ENCODE measurements around the gene ZFYVE21. TPM values are rescaled to one million over a fixed set of nuclear protein-coding genes. Genes with fewer than 3 reads are reported as not detected.

The ZFYVE21 gene
- total RNA-seq, 1 experiment from 2014 or later, result 93.3 TPM

GRCh38 chr14:103733651-103734050 is 18.0 kb downstream of the ZFYVE21 start:
- Histone ChIP-seq H3K27ac (no peak overlapping the region), H3K9me3 (ENCODE audit: insufficient read depth, low read depth) (no peaks in the 10 kb centered on the region), H3F3A (ENCODE audit: insufficient read depth, low read depth) (peaks cover 23% of the 10 kb centered on the region; the same call in 1 of the 2 replicates), H3K9me2 (ENCODE audit: insufficient read depth) (no peaks in the 10 kb centered on the region), H3K36me3 (ENCODE audit: low read depth) (peaks cover 14% of the 10 kb centered on the region; the same call in 1 of the 2 replicates), H4K20me1 (ENCODE audit: insufficient read depth) (peaks cover 15% of the 10 kb centered on the region; the same call in 1 of the 2 replicates), H3K4me3 (no peak overlapping the region), H3K4me2 (no peak overlapping the region), H3K27me3 (ENCODE audit: insufficient read depth, low read depth) (no peaks in the 10 kb centered on the region), H3K4me1 (replicated peaks; ENCODE audit: insufficient read depth) (peaks cover 15% of the 10 kb centered on the region), H3K79me2 (ENCODE audit: low read depth) (no peaks in the 10 kb centered on the region), H2AFZ (no peak overlapping the region)
- ChIA-PET CTCF (interaction anchor here (0.6 kb wide), 2 partner anchors 43 to 212 kb away, joined by 3 to 6 read pairs; no protein-coding TSS in a partner anchor), POLR2A (ENCODE audit: unreplicated experiment) (no interaction called here)
- no peak for TF ChIP-seq EZH2 (IDR thresholded peaks at IDR 0.05; ENCODE audit: low read depth)
- no peak for TF ChIP-seq CTCF (conservative IDR thresholded peaks at IDR 0.05)
- peak in 1 of 2 experiments; percentile 69 for DNase-seq
- intact Hi-C loops (cut with micrococcal nuclease; ENCODE audit: unreplicated experiment), result no loop called here
- BruUV-seq (replicated peaks), result no TSS peak

GRCh38 chr14:103734081-103734888 is 18.7 kb downstream of the ZFYVE21 start:
- Histone ChIP-seq H3K27ac (no peak overlapping the region), H3K4me2 (no peak overlapping the region), H3K4me3 (no peak overlapping the region), H3K4me1 (replicated peaks; ENCODE audit: insufficient read depth) (peaks cover 15% of the 10 kb centered on the region), H3F3A (ENCODE audit: insufficient read depth, low read depth) (peaks cover 23% of the 10 kb centered on the region; the same call in 1 of the 2 replicates), H3K79me2 (ENCODE audit: low read depth) (no peaks in the 10 kb centered on the region), H3K9me2 (ENCODE audit: insufficient read depth) (no peaks in the 10 kb centered on the region), H3K36me3 (ENCODE audit: low read depth) (peaks cover 9% of the 10 kb centered on the region; the same call in 1 of the 2 replicates), H3K9me3 (ENCODE audit: insufficient read depth, low read depth) (no peaks in the 10 kb centered on the region), H4K20me1 (ENCODE audit: insufficient read depth) (peaks cover 15% of the 10 kb centered on the region; the same call in 1 of the 2 replicates), H3K27me3 (ENCODE audit: insufficient read depth, low read depth) (no peaks in the 10 kb centered on the region), H2AFZ (no peak overlapping the region)
- no TSS peak for BruUV-seq (replicated peaks)
- ChIA-PET POLR2A (ENCODE audit: unreplicated experiment) (no interaction called here), CTCF (no interaction called here)
- no peak for DNase-seq
- intact Hi-C loops (cut with micrococcal nuclease; ENCODE audit: unreplicated experiment), result no loop called here
- TF ChIP-seq EZH2 (IDR thresholded peaks at IDR 0.05; ENCODE audit: low read depth) (no peak), CTCF (conservative IDR thresholded peaks at IDR 0.05) (no peak)

GRCh38 chr14:103735022-103735421 is 19.4 kb downstream of the ZFYVE21 start:
- H3K27ac ChIP-seq, result no peak overlapping the region
- no peaks in the 10 kb centered on the region for H3K9me2 ChIP-seq (ENCODE audit: insufficient read depth)
- no peak for DNase-seq
- no peak overlapping the region for H3K4me2 ChIP-seq
- CTCF ChIA-PET, result no interaction called here
- H3K4me1 ChIP-seq (replicated peaks; ENCODE audit: insufficient read depth), result peaks cover 15% of the 10 kb centered on the region
- H3K27me3 ChIP-seq (ENCODE audit: insufficient read depth, low read depth), result no peaks in the 10 kb centered on the region
- no TSS peak for BruUV-seq (replicated peaks)
- TF ChIP-seq EZH2 (IDR thresholded peaks at IDR 0.05; ENCODE audit: low read depth) (no peak), CTCF (conservative IDR thresholded peaks at IDR 0.05) (no peak)
- POLR2A ChIA-PET (ENCODE audit: unreplicated experiment), result interaction anchor here (0.6 kb wide), 1 partner anchor 19 kb away, joined by 3 read pairs; the partner anchor contains the start of genes XRCC3 and ZFYVE21
- H4K20me1 ChIP-seq (ENCODE audit: insufficient read depth), result peaks cover 15% of the 10 kb centered on the region; the same call in 1 of the 2 replicates
- no peak overlapping the region for H3K4me3 ChIP-seq
- intact Hi-C loops (cut with micrococcal nuclease; ENCODE audit: unreplicated experiment), result no loop called here
- H3K79me2 ChIP-seq (ENCODE audit: low read depth), result no peaks in the 10 kb centered on the region
- 0 out of 2 replicates have a peak, but pooled peaks cover 2% of the 10 kb centered on the region for H3K36me3 ChIP-seq (ENCODE audit: low read depth)
- H3K9me3 ChIP-seq (ENCODE audit: insufficient read depth, low read depth), result no peaks in the 10 kb centered on the region
- peaks cover 23% of the 10 kb centered on the region; the same call in 1 of the 2 replicates for H3F3A ChIP-seq (ENCODE audit: insufficient read depth, low read depth)
- H2AFZ ChIP-seq, result no peak overlapping the region
